Muscle of leg (tissue), 11 donors: ENCODE data around the gene PRKAG2. TPM values are rescaled to one million over a fixed set of nuclear protein-coding genes. Genes with fewer than 3 reads are reported as not detected.
A peak's percentile ranks its signal among the peaks of the same experiment; 100 is the strongest.

ENCODE experiments used
- DNase-seq: peaks from one replicate; pipeline ENCODE4 v3.0.0; 2013
- H3K27ac ChIP-seq: one replicate; pipeline ENCODE4 v1.5.1; 2013; ENCODE audit warnings: mild to moderate bottlenecking, low read length, control low read depth
- H3K27me3 ChIP-seq: one replicate; pipeline ENCODE4 v1.6.1; 2013; ENCODE audit warnings: low read length; ENCODE audit not compliant: control insufficient read depth, insufficient read depth
- H3K36me3 ChIP-seq: one replicate; pipeline ENCODE4 v1.6.1; 2013; ENCODE audit warnings: low read length; ENCODE audit not compliant: control insufficient read depth, insufficient read depth
- H3K4me1 ChIP-seq: one replicate; pipeline ENCODE4 v1.6.1; 2013; ENCODE audit warnings: low read length; ENCODE audit not compliant: control insufficient read depth, insufficient read depth
- H3K4me3 ChIP-seq: one replicate; pipeline ENCODE4 v1.5.1; 2013; ENCODE audit warnings: low read length, control low read depth
- H3K9me3 ChIP-seq: replicated peaks from 2 replicates; pipeline ENCODE4 v1.6.1; 2013; ENCODE audit warnings: low read depth, low read length; ENCODE audit not compliant: control insufficient read depth
- WGBS: methylation state at CpG from one replicate; pipeline ENCODE4 v1.1.5; 2013; ENCODE audit warnings: missing lambda C conversion rate; ENCODE audit not compliant: insufficient coverage; 5-methylcytosine and 5-hydroxymethylcytosine counted together
- polyA plus RNA-seq, 8 donors: library from polyadenylated mRNA; unstranded; fragments of 120-200 nt; gene quantifications; one replicate each; pipeline versions ENCODE4 v1.2.1 to v1.2.3, GENCODE V29; 2013; ENCODE audit warnings: inconsistent platforms in 1 of 8, low replicate concordance in 1 of 8; ENCODE audit not compliant: insufficient read length in 8 of 8, insufficient read depth in 1 of 8
- total RNA-seq: library from RNA; stranded (reverse); fragments of 120-200 nt; gene quantifications from one replicate; pipeline ENCODE4 v1.2.4, GENCODE V29; 2013

The PRKAG2 gene
- total and polyA plus RNA-seq, 9 donors = 3.9 to 16.4 (median 11.2) TPM

- H3K4me1 ChIP-seq = peaks cover 7% of the 10 kb centered on the region
- WGBS = 75% methylated on average over 16 of the region's 19 CpGs
- H3K27me3 ChIP-seq = peaks cover 2% of the 10 kb centered on the region
- H3K9me3 ChIP-seq = no peaks in the 10 kb centered on the region
- H3K27ac ChIP-seq = no peak overlapping the region
- no peaks in the 10 kb centered on the region for H3K36me3 ChIP-seq
- no peak for DNase-seq
- H3K4me3 ChIP-seq = no peak overlapping the region
Measured at GRCh38 chr7:151852486-151853396, 24.2 kb downstream of the PRKAG2 start.

- Histone ChIP-seq H3K27me3 (peaks cover 2% of the 10 kb centered on the region), H3K4me1 (peaks cover 7% of the 10 kb centered on the region), H3K36me3 (no peaks in the 10 kb centered on the region), H3K27ac (peak overlapping the region; percentile 51), H3K9me3 (no peaks in the 10 kb centered on the region), H3K4me3 (no peak overlapping the region)
- DNase-seq = peak; percentile 41
- 58% methylated on average over 9 of the region's 13 CpGs for WGBS
Measured at GRCh38 chr7:151851782-151852181, 25.1 kb downstream of the PRKAG2 start.

- Histone ChIP-seq H3K27ac (peak overlapping the region; percentile 51), H3K4me1 (peaks cover 7% of the 10 kb centered on the region), H3K36me3 (no peaks in the 10 kb centered on the region), H3K4me3 (no peak overlapping the region), H3K9me3 (no peaks in the 10 kb centered on the region), H3K27me3 (peaks cover 2% of the 10 kb centered on the region)
- WGBS = 85% methylated on average over 8 of the region's 16 CpGs
- peak; percentile 67 for DNase-seq
Measured at GRCh38 chr7:151851145-151851751, 25.7 kb downstream of the PRKAG2 start.

GRCh38 chr7:151850491-151851124 is 26.3 kb downstream of the PRKAG2 start:
- no peaks in the 10 kb centered on the region for H3K9me3 ChIP-seq
- WGBS = 86% methylated on average over 9 of the region's 19 CpGs
- no peaks in the 10 kb centered on the region for H3K27me3 ChIP-seq
- H3K27ac ChIP-seq = peak overlapping the region; percentile 13
- no peak for DNase-seq
- H3K4me3 ChIP-seq = no peak overlapping the region
- no peaks in the 10 kb centered on the region for H3K36me3 ChIP-seq
- H3K4me1 ChIP-seq = peaks cover 7% of the 10 kb centered on the region

GRCh38 chr7:151849879-151850260 is 27.0 kb downstream of the PRKAG2 start:
- Histone ChIP-seq H3K36me3 (no peaks in the 10 kb centered on the region), H3K4me1 (peaks cover 7% of the 10 kb centered on the region), H3K9me3 (no peaks in the 10 kb centered on the region), H3K27ac (no peak overlapping the region), H3K27me3 (no peaks in the 10 kb centered on the region), H3K4me3 (no peak overlapping the region)
- DNase-seq = no peak
- WGBS = 92% methylated on average over 9 of the region's 13 CpGs

- no peak overlapping the region for H3K4me3 ChIP-seq
- peaks cover 6% of the 10 kb centered on the region for H3K4me1 ChIP-seq
- no peaks in the 10 kb centered on the region for H3K27me3 ChIP-seq
- H3K9me3 ChIP-seq = no peaks in the 10 kb centered on the region
- WGBS = 78% methylated on average over 19 of the region's 26 CpGs
- no peak overlapping the region for H3K27ac ChIP-seq
- no peaks in the 10 kb centered on the region for H3K36me3 ChIP-seq
- no peak for DNase-seq
Measured at GRCh38 chr7:151849008-151849878, 27.7 kb downstream of the PRKAG2 start.

- H3K27ac ChIP-seq = no peak overlapping the region
- DNase-seq = no peak
- WGBS = 85% methylated on average over 7 of the region's 10 CpGs
- no peaks in the 10 kb centered on the region for H3K9me3 ChIP-seq
- H3K4me3 ChIP-seq = no peak overlapping the region
- no peaks in the 10 kb centered on the region for H3K36me3 ChIP-seq
- H3K27me3 ChIP-seq = no peaks in the 10 kb centered on the region
- peaks cover 2% of the 10 kb centered on the region for H3K4me1 ChIP-seq
Measured at GRCh38 chr7:151847681-151848081, 29.2 kb downstream of the PRKAG2 start.

- H3K9me3 ChIP-seq = no peaks in the 10 kb centered on the region
- H3K4me1 ChIP-seq = peaks cover 2% of the 10 kb centered on the region
- WGBS = 71% methylated on average over 5 of the region's 7 CpGs
- H3K4me3 ChIP-seq = no peak overlapping the region
- H3K36me3 ChIP-seq = no peaks in the 10 kb centered on the region
- DNase-seq = no peak
- no peak overlapping the region for H3K27ac ChIP-seq
- H3K27me3 ChIP-seq = no peaks in the 10 kb centered on the region
Measured at GRCh38 chr7:151847136-151847535, 29.8 kb downstream of the PRKAG2 start.

- peaks cover 2% of the 10 kb centered on the region for H3K4me1 ChIP-seq
- WGBS = 79% methylated on average over 17 of the region's 28 CpGs
- no peaks in the 10 kb centered on the region for H3K9me3 ChIP-seq
- no peak for DNase-seq
- no peak overlapping the region for H3K27ac ChIP-seq
- H3K27me3 ChIP-seq = no peaks in the 10 kb centered on the region
- H3K4me3 ChIP-seq = no peak overlapping the region
- H3K36me3 ChIP-seq = no peaks in the 10 kb centered on the region
Measured at GRCh38 chr7:151845412-151846205, 31.3 kb downstream of the PRKAG2 start.
